SKM-1 (cell line): ENCODE data around the gene CCDC12.
A peak's percentile ranks its signal among the peaks of the same experiment; 100 is the strongest.
"Not testable (repeated sequence)": the region's sequence is repeated elsewhere in the genome, so short reads cannot be mapped to it uniquely, and the experiment has no call there.

Experiments used
- DNase-seq: peaks from one replicate; lab custom pipeline; 2025; ENCODE audit not compliant: unreplicated experiment; lab: John Stamatoyannopoulos, UW

The CCDC12 gene

GRCh38 chr3:46981932-46982471 is 5.5 kb upstream of the CCDC12 start:
- no peak for DNase-seq

- no peak for DNase-seq
These were observed 3.5 kb upstream of the CCDC12 start for GRCh38 chr3:46979958-46980497.

GRCh38 chr3:46978985-46979944 is 2.7 kb upstream of the CCDC12 start, which contains the start of gene NBEAL2:
NBEAL2 (plus strand) TSS chr3:46979666; CDS start chr3:46979862, 196 bp downstream.
- peak; percentile 97 for DNase-seq

GRCh38 chr3:46978381-46978780 is 1.8 kb upstream of the CCDC12 start:
- no peak for DNase-seq

GRCh38 chr3:46977811-46978195 is 1.3 kb upstream of the CCDC12 start:
- no peak for DNase-seq

- no peak for DNase-seq
These were observed 1.9 kb downstream of the CCDC12 start for GRCh38 chr3:46974421-46975171.

GRCh38 chr3:46972396-46972795 is 4.1 kb downstream of the CCDC12 start:
- DNase-seq, result no peak

- no peak for DNase-seq
These were observed 4.8 kb downstream of the CCDC12 start for GRCh38 chr3:46971742-46972141.

- no peak for DNase-seq
These were observed 5.4 kb downstream of the CCDC12 start for GRCh38 chr3:46971151-46971550.

- DNase-seq, result no peak
These were observed 6.0 kb downstream of the CCDC12 start for GRCh38 chr3:46970391-46971091.

- DNase-seq, result no peak
These were observed 7.6 kb downstream of the CCDC12 start for GRCh38 chr3:46968783-46969428.

GRCh38 chr3:46966811-46967210 is 9.7 kb downstream of the CCDC12 start:
- DNase-seq, result no peak

GRCh38 chr3:46965151-46965550 is 11.4 kb downstream of the CCDC12 start:
- DNase-seq, result peak; percentile 80

GRCh38 chr3:46964038-46964590 is 12.4 kb downstream of the CCDC12 start:
- not testable (repeated sequence) for DNase-seq

- no peak for DNase-seq
These were observed 13.6 kb downstream of the CCDC12 start for GRCh38 chr3:46962990-46963389.

GRCh38 chr3:46962427-46962826 is 14.1 kb downstream of the CCDC12 start:
- DNase-seq, result no peak

- DNase-seq, result no peak
These were observed 15.7 kb downstream of the CCDC12 start for GRCh38 chr3:46960835-46961234.

- DNase-seq, result no peak
These were observed 16.4 kb downstream of the CCDC12 start for GRCh38 chr3:46960081-46960701.

- no peak for DNase-seq
These were observed 17.4 kb downstream of the CCDC12 start for GRCh38 chr3:46959161-46959511.
